ES-I3 (cell line): ENCODE results near the gene TBC1D5.
"Not testable (repeated sequence)": the region's sequence is repeated elsewhere in the genome, so short reads cannot be mapped to it uniquely, and the experiment has no call there.

Experiments used
- H3K36me3 ChIP-seq: 2 replicates; pipeline ENCODE4 v1.6.1; 2013; ENCODE audit warnings: mild to moderate bottlenecking, low read length, control low read depth, moderate library complexity; ENCODE audit not compliant: insufficient read depth
- H3K4me1 ChIP-seq: 2 replicates; pipeline ENCODE4 v1.6.1; 2013; ENCODE audit warnings: mild to moderate bottlenecking, control low read depth, low read length; ENCODE audit not compliant: insufficient read depth
- H3K9ac ChIP-seq: 2 replicates; pipeline ENCODE4 v1.6.1; 2013; ENCODE audit warnings: low read depth, mild to moderate bottlenecking, low read length, moderate library complexity
- H3K9me3 ChIP-seq: 2 replicates; pipeline ENCODE4 v1.6.1; 2013; ENCODE audit warnings: mild to moderate bottlenecking, low read length, moderate library complexity; ENCODE audit not compliant: control insufficient read depth, insufficient read depth

Gene TBC1D5

DNA sequence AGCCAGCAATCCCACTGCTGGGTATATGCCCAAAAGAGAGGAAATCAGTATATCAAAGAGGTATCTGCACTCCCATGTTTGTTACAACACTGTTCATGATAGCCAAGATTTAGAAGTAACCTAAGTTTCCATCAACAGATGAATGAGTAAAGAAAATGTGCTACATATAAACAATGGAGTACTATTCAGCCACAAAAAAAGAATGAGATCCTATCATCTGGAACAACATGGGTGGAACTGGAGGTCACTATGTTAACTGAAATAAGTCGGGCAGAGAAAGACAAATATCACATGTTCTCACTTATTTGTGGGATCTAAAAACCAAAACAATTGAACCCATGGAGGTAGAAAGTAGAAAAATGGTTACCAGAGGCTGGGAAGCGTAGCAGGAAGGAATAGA is 108.2 kb downstream of the TBC1D5 start:
- Histone ChIP-seq H3K9me3 (no peaks in the 10 kb centered on the region), H3K36me3 (no peaks in the 10 kb centered on the region), H3K9ac (no peak overlapping the region), H3K4me1 (peaks cover 5% of the 10 kb centered on the region; the same call in 1 of the 2 replicates)

DNA sequence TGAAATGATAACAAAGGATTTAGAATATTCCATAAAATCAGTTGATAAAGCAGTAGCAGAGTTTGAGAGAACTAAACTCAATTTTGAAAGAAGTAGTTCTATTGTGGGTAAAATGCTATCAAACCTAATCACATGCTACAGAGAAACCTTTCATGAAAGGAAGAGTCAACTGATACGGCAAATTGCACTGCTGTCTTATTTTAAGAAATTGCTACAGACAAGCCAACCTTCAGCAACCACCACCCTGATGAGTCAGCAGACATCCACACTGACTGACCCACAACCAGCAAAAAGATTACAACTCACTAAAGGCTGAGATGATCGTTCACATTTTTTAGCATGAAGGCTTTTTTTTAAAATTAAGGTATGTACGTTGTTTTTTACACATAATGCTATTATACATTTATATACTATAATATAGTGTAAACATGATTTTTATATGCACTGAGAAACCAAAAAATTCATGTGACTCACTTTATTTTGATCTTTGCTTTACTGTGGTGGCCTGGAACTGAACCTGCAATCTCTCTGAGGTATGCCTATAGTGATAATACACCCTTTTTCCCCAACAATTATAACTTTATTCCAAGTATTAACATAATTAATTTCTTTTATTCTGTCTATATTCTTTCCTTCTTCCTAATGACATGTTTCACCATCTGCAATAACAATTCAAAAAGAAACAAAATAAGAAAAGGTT is 109.9 kb downstream of the TBC1D5 start:
- no peaks in the 10 kb centered on the region for H3K36me3 ChIP-seq
- H3K4me1 ChIP-seq, result peaks cover 5% of the 10 kb centered on the region; the same call in 1 of the 2 replicates
- H3K9me3 ChIP-seq, result no peaks in the 10 kb centered on the region
- no peak overlapping the region for H3K9ac ChIP-seq

DNA sequence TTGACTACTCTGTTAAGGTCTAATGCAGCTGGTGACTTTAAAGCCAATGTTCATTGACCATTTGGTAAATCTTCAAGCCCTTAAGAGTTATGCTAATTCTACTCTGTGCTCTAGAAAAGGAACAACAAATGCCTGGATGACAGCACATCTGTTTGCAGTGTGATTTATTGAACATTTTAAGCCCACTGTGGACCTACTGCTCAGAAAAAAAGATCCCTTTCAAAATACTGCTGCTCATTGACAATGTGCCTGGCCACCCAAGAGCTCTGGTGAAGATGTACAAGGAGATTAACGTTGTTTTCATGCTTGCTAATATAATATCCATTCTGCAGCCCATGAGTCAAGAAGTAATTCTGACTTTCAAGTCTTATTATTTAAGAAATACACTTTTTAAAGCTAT is 110.8 kb downstream of the TBC1D5 start:
- Histone ChIP-seq H3K36me3 (no peaks in the 10 kb centered on the region), H3K4me1 (peaks cover 11% of the 10 kb centered on the region), H3K9ac (no peak overlapping the region), H3K9me3 (no peaks in the 10 kb centered on the region)

DNA sequence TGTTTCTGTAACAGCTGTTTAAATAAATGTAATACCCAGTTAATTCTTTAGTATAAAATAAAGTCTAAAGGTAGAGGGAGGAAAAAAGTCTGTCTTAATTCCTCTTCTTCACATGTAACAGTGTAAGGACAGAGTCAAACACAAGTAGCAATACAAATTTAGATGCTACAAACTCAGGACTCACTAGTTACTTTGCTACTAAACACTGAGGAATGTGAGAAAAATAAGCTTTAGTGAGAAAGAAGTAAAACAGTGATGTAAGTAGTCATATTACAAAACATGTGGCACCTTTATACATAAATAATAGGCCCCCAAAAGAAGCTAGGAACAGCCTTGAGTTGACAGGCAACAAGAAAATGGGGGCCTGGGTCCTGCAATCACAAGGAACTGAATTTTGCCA is 113.0 kb downstream of the TBC1D5 start:
- H3K36me3 ChIP-seq, result no peaks in the 10 kb centered on the region
- no peak overlapping the region for H3K9ac ChIP-seq

DNA sequence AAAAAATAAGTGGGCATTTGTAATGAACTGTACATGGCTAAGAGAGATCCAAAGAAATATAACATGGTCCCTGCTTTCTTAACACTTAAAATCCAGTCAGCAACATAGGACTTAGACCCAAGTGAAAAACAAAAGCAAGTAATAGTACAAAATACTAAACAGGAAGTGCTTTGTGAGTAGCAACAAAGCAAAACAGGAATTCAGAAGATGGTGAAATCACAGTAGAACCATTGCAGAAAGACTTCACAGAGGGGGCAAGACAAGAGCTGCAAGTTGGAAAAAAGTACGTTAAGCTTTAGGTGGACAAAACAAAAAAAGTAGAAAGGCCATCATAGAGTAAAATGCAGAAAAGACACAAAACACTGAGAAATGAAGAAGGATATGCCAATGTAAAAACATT is 116.0 kb downstream of the TBC1D5 start:
- peaks cover 26% of the 10 kb centered on the region; the same call in 1 of the 2 replicates for H3K4me1 ChIP-seq
- H3K9me3 ChIP-seq, result no peaks in the 10 kb centered on the region
- H3K9ac ChIP-seq, result no peak overlapping the region
- H3K36me3 ChIP-seq, result no peaks in the 10 kb centered on the region

More for the DNA sequence above, 113.0 kb downstream of the TBC1D5 start:
- Histone ChIP-seq H3K4me1 (peaks cover 26% of the 10 kb centered on the region), H3K9me3 (no peaks in the 10 kb centered on the region)

DNA sequence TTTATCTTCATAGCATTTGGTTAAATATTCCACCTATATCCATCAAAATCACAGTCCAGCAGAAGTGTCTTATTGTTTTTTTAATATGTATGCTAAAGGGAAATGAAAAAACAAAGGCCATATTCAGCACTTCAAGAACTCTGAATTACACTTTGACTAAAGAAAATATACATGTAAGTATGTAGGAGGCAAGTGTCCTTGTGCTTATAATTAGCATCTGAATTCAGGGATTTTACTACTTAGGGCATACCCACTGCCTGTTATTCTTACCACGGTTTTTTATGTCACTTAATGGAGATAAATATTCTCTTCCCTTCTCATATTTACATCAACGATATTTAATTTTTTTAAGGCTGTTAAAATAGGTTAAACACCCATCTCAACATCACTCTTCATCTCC is 117.3 kb downstream of the TBC1D5 start:
- Histone ChIP-seq H3K4me1 (peaks cover 26% of the 10 kb centered on the region; the same call in 1 of the 2 replicates), H3K9ac (no peak overlapping the region), H3K9me3 (no peaks in the 10 kb centered on the region), H3K36me3 (no peaks in the 10 kb centered on the region)

DNA sequence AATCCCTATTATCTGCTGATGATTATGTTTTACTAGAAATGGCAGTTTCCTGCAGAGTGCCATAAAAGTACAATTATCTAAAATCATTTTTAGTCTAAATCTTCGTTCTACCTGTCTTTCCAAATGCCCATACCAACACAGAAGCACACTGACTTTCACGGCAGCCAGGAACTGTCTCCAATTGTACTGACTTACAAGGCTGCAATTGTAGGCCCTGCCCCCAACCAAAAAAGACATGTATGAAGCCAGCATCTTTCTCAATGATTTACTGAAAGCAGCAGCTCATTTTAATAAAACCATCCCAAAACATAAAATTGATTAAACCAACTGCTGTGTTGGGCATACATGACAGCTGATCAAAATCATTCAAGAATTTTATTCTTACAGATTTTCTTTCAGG is 119.0 kb downstream of the TBC1D5 start:
- Histone ChIP-seq H3K9me3 (no peaks in the 10 kb centered on the region), H3K9ac (no peak overlapping the region), H3K36me3 (no peaks in the 10 kb centered on the region), H3K4me1 (peaks cover 26% of the 10 kb centered on the region; the same call in 1 of the 2 replicates)

DNA sequence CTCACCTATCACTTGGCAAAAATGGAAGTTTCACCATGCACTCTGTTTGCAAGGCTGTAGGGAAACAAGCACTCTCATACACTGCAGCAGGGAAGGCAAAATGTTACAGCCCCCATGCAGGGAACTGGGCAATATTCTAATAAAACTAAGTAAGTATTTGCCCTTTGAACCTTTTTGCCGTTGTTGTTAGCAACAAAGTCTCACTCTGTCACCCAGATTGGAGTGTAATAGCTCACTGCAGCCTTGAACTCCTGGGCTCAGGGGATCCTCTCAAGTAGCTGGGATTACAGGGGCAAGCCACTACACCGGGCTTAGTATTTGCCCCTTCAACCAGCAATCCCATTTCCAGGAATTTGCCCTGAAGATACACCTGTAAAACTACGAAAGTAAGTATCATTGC is 122.5 kb downstream of the TBC1D5 start:
- no peak overlapping the region for H3K9ac ChIP-seq
- peaks cover 11% of the 10 kb centered on the region; the same call in 1 of the 2 replicates for H3K4me1 ChIP-seq
- no peaks in the 10 kb centered on the region for H3K9me3 ChIP-seq

DNA sequence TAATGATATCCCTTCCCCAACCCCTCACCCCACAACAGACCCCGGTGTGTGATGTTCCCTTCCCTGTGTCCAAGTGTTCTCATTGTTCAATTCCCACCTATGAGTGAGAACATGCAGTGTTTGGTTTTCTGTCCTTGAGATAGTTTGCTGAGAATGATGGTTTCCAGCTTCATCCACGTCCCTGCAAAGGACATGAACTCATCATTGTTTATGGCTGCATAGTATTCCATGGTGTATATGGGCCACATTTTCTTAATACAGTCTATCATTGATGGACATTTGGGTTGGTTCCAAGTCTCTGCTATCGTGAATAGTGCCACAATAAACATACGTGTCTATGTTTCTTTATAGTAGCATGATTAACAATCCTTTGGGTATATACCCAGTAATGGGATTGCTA is 129.4 kb downstream of the TBC1D5 start:
- H3K9ac ChIP-seq, H3K4me1 ChIP-seq, H3K9me3 ChIP-seq, H3K36me3 ChIP-seq: not testable (repeated sequence)

More for the DNA sequence above, 122.5 kb downstream of the TBC1D5 start:
- no peaks in the 10 kb centered on the region for H3K36me3 ChIP-seq

DNA sequence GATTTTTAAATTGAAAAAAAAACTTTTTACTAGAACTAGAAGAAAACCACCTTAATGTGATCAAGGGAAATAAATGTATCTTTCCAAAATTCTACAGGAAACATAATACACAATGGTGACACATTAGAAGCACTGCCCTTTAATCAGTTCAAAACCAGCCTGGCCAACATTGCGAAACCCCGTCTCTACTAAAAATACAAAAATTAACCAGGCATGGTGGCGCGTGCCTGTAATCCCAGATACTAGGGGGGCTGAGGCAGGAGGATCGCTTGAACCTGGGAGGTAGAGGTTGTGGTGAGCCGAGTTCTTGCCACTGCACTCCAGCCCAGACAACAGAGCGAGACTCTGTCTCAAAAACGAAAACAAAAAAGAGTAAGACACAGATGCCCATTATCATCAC is 134.5 kb downstream of the TBC1D5 start:
- H3K4me1 ChIP-seq, result no peaks in the 10 kb centered on the region
- no peaks in the 10 kb centered on the region; the same call in 1 of the 2 replicates for H3K9me3 ChIP-seq
- no peaks in the 10 kb centered on the region for H3K36me3 ChIP-seq
- H3K9ac ChIP-seq, result no peak overlapping the region

DNA sequence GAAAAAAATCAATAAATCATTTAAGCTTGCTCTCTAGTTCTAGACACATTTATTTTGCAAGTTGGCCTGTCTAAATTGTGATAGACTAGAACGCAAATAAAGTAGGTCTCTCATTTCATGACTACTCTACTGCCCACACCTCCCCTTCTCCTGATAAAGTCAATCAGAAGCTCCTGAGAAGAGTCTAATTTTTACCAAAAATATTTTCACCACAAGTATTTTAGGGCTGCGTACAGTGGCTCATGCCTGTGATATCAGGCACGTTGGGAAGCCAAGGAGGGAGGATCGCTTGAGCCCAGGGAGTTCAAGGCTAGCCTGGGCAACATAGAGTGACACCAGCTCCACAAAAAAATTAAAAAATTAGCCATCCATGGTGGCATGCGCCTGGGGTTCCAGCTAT is 136.5 kb downstream of the TBC1D5 start:
- Histone ChIP-seq H3K9ac (no peak overlapping the region), H3K9me3 (no peaks in the 10 kb centered on the region; the same call in none of the 2 replicates), H3K4me1 (no peaks in the 10 kb centered on the region), H3K36me3 (no peaks in the 10 kb centered on the region)

DNA sequence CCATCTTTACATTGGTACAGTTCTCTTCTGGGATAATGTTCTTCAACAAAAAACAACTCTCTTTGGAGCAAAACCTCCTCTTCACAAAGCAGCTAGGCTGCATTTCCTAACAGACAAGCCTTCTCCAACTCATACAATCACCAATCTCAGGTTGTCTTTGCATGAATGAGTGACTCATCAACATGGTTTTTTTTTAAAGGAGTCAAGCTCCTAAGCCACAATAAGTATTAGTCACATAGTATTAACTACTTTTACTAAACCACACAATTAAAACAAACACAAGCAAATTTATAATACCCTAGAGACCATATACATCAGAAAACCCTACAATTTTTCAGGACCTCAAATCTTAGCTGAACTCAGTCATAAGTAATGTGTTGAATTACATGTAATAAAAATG is 137.4 kb downstream of the TBC1D5 start:
- Histone ChIP-seq H3K9me3 (no peaks in the 10 kb centered on the region; the same call in none of the 2 replicates), H3K36me3 (no peaks in the 10 kb centered on the region), H3K4me1 (no peaks in the 10 kb centered on the region), H3K9ac (no peak overlapping the region)

DNA sequence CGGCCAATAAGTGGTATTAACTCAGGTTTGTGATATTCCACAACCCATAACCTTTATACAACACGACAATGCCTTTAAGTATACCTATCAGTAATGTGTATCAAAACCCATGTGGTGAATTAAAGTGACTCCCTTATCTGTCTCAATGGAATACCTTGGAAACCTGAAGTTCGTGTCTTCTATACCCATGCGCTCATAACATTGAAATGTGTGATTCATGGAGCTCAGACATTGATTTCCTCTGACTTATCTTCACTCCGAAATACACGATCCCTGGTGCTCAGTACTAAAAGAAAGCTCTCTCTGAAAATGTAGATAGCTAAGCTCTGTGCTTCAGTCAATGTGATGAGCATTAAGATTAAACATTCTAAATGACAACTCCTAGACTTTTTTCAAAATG is 140.3 kb downstream of the TBC1D5 start:
- no peaks in the 10 kb centered on the region for H3K4me1 ChIP-seq
- no peaks in the 10 kb centered on the region for H3K36me3 ChIP-seq
- peaks cover 4% of the 10 kb centered on the region for H3K9me3 ChIP-seq
- no peak overlapping the region for H3K9ac ChIP-seq

DNA sequence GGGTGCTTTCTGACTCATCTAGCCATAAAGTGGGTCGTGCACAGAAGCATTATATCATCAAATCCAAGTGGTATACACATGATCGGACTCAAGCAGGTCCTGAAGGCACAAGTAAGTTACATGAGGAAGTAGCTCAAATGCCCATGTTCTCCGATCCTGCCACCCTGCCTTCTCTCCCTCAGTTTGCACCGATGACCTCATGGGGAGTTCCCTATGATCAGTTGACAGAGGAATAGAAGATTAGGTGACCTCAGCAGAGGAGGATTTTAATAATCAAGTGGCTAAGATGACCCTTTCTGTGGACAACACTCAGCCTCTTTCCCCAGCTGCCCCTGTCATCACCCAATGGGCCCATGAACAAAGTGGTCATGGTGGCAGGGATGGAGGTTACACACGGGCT is 149.5 kb downstream of the TBC1D5 start:
- Histone ChIP-seq H3K4me1 (no peaks in the 10 kb centered on the region), H3K9ac (no peak overlapping the region), H3K9me3 (peaks cover 5% of the 10 kb centered on the region; the same call in 1 of the 2 replicates), H3K36me3 (no peaks in the 10 kb centered on the region)

DNA sequence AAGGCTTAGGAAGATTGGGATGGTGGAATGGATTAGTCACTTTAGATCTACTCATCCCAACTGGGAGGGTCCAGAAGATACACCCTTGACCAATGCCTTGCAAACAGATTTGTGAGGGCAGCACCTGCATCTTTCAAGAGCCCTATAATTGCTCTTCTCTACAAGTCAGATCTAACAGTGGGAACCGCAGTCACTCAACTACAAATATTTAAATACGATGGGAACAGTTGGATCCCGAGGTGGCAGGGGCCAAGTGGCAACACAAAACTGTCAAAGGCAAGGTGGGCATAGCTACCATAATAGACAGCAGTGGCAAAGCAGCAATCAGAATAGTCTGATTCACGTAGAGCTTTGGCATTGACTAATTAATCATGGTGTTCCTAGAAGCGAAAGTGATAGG is 152.0 kb downstream of the TBC1D5 start:
- Histone ChIP-seq H3K9me3 (peaks cover 5% of the 10 kb centered on the region; the same call in 1 of the 2 replicates), H3K36me3 (no peaks in the 10 kb centered on the region), H3K4me1 (peaks cover 3% of the 10 kb centered on the region; the same call in 1 of the 2 replicates), H3K9ac (no peak overlapping the region)
